Right lobe of liver (tissue), 6 donors: ENCODE results near the gene PEF1. TPM values are rescaled to one million over a fixed set of nuclear protein-coding genes. Genes with fewer than 3 reads are reported as not detected.

Experiments
- ATAC-seq, 4 donors: fragments of 200-7000 bp; cut with Tn5 transposase; one replicate each; pipeline ENCODE4 v1.9.1; 2020; ENCODE audit warnings: mild to moderate bottlenecking in 4 of 4, moderate library complexity in 4 of 4
- DNase-seq, 3 donors: peaks; one replicate each; pipeline ENCODE4 v3.0.0-alpha.2; 2020
- H3K27ac ChIP-seq, 3 donors: fragments of 200-600 bp; one replicate each; pipeline ENCODE4 v1.8.0; 2022
- H3K27me3 ChIP-seq, 2 donors: fragments of 200-600 bp; one replicate each; pipeline ENCODE4 v1.8.0; 2022
- H3K36me3 ChIP-seq, 4 donors: fragments of 200-600 bp; sonication (generic) in 1 of 4; one replicate each; pipeline versions ENCODE4 v1.5.1 to v1.8.0; 2017 to 2022; ENCODE audit warnings: control low read depth in 1 of 4
- H3K4me1 ChIP-seq, 4 donors: fragments of 200-600 bp; sonication (generic) in 1 of 4; one replicate each; pipeline versions ENCODE4 v1.5.1 to v1.8.0; 2017 to 2022; ENCODE audit warnings: control low read depth in 1 of 4
- H3K4me3 ChIP-seq, 3 donors: fragments of 200-600 bp; one replicate each; pipeline ENCODE4 v1.8.0; 2022
- H3K9me3 ChIP-seq, 4 donors: fragments of 200-600 bp; sonication (generic) in 1 of 4; one replicate each; pipeline versions ENCODE4 v1.5.1 to v1.8.0; 2017 to 2022; ENCODE audit warnings: control low read depth in 1 of 4
- POLR2A ChIP-seq: fragments of 450-650 bp; IDR thresholded peaks from one replicate; pipeline ENCODE4 v1.6.1; 2017; ENCODE audit warnings: antibody characterized with exemption, mild to moderate bottlenecking
- WGBS: methylation state at CpG from one replicate; pipeline ENCODE4 v1.1.6; 2018; ENCODE audit warnings: low coverage, low lambda C conversion rate; ENCODE audit not compliant: insufficient coverage; ENCODE audit errors: missing lambda C conversion rate; 5-methylcytosine and 5-hydroxymethylcytosine counted together
- intact Hi-C, 2 donors: fragments of 100-400 bp; cut with DNase I; formaldehyde crosslinking; loops; one replicate each; pipeline versions ENCODE4 v1.11.2 to v1.14.1; 2022
- total RNA-seq, 6 experiments: library from RNA; depleted of rRNA in 2 of 6; stranded (reverse); fragments of >200 nt in 2 of 6; fragmentation: NEBNext Ultra II Directional in 3 of 6; extraction: Animal tissue kit (Norgen Biotek cat#: 25700) in 3 of 6; gene quantifications; one replicate each; pipeline versions ENCODE4 v1.1.0 to v1.2.4, GENCODE V29; 2016 to 2023
- TF ChIP-seq, protein P1 (sequence below), 4 donors: fragments of 200-600 bp in 3 of 4; fragments of 450-650 bp in 1 of 4; IDR thresholded peaks; one replicate each; pipeline versions ENCODE4 v1.5.1 to v1.8.0; 2016 to 2022; ENCODE audit warnings: antibody characterized with exemption in 4 of 4, mild to moderate bottlenecking in 2 of 4
- donor health status: DM: no; HTN: yes; CAD: no.
- donor health status: DM: no; HTN: no; CAD: no.
- donor health status: DM: no; HTN: no; CAD: no.
- donor health status: DM: no; HTN: yes; CAD: no.
- donor health status: DM: no; HTN: yes; CAD: no.

PEF1 gene
- total RNA-seq, 6 experiments from 2014 or later = 23.9 to 47.5 (median 32.5) TPM

DNA sequence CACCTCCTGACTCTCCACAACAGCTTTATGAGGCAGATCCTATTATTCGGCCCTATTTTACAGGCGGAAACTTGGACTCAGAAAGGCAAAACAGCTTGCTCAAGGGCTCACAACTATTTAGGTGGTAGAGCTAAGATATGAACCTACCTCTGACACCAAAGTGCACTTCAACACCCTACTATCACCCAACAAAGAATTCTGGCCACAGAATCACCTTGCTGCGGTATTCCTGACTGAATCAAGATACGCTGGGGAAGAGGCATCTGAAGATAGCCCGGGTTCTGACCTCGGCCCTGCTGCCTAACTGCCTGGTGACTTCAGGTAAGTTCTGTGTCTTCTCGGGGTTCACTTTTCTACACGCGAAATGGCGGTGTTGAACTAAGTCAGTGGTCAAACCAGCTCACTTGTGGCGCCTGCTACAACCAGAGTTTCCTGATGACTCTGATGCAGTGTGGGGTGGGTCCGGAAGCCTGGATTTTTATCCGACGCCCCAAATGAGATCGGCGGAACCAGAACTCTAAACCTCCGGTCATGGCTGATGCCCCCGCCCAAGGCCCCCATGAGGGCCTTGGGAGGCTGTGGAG, 608 bp downstream of the PEF1 start:
- 3% methylated on average over 18 of the region's 18 CpGs for WGBS
- H3K9me3 ChIP-seq = no peaks in the 10 kb centered on the region
- H3K27me3 ChIP-seq = no peaks in the 10 kb centered on the region
- peak overlapping the region; percentile 93 to 94 (median 94) for H3K27ac ChIP-seq
- DNase-seq (no peak), ATAC-seq (peak in 1 of 4 donors; percentile 27)
- H3K36me3 ChIP-seq = no peaks in the 10 kb centered on the region
- peak overlapping the region; percentile 83 to 92 (median 91) for H3K4me3 ChIP-seq
- TF ChIP-seq, protein P1, sequence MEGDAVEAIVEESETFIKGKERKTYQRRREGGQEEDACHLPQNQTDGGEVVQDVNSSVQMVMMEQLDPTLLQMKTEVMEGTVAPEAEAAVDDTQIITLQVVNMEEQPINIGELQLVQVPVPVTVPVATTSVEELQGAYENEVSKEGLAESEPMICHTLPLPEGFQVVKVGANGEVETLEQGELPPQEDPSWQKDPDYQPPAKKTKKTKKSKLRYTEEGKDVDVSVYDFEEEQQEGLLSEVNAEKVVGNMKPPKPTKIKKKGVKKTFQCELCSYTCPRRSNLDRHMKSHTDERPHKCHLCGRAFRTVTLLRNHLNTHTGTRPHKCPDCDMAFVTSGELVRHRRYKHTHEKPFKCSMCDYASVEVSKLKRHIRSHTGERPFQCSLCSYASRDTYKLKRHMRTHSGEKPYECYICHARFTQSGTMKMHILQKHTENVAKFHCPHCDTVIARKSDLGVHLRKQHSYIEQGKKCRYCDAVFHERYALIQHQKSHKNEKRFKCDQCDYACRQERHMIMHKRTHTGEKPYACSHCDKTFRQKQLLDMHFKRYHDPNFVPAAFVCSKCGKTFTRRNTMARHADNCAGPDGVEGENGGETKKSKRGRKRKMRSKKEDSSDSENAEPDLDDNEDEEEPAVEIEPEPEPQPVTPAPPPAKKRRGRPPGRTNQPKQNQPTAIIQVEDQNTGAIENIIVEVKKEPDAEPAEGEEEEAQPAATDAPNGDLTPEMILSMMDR (IDR thresholded peaks at IDR 0.05) = no peak
- no peak for TF ChIP-seq POLR2A
- intact Hi-C loops = no loop called here
- H3K4me1 ChIP-seq = peaks cover 0 to 18% (median 0%) of the 10 kb centered on the region in 4 donors

DNA sequence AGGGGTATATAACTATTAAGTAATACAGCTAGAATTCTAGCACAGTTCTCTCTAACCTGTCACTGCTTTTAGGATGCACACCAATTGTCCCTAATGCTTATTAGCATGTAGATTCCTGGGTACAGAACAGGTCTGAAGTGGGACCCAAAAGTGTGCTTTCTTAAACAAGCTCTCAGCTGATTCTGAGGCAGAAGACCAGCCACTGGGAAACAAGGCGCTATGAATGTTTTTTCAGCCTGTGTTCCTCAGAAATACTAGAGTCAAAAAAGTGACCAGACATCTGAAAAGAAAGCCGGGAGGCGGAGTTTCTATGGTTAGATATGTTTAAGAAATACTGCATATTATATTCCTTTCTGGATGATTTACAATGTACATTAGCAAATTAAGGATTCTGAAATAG, 1.8 kb downstream of the PEF1 start:
- Histone ChIP-seq H3K4me1 (peaks cover 0 to 18% (median 0%) of the 10 kb centered on the region in 4 donors), H3K9me3 (no peaks in the 10 kb centered on the region), H3K27me3 (no peaks in the 10 kb centered on the region), H3K27ac (no peak overlapping the region), H3K4me3 (no peak overlapping the region), H3K36me3 (no peaks in the 10 kb centered on the region)
- ATAC-seq = no peak
- no peak for TF ChIP-seq POLR2A
- TF ChIP-seq, protein P1 (IDR thresholded peaks at IDR 0.05) = no peak
- WGBS = 96% methylated on average over 3 of the region's 3 CpGs
- no peak for DNase-seq
- intact Hi-C loops = no loop called here

DNA sequence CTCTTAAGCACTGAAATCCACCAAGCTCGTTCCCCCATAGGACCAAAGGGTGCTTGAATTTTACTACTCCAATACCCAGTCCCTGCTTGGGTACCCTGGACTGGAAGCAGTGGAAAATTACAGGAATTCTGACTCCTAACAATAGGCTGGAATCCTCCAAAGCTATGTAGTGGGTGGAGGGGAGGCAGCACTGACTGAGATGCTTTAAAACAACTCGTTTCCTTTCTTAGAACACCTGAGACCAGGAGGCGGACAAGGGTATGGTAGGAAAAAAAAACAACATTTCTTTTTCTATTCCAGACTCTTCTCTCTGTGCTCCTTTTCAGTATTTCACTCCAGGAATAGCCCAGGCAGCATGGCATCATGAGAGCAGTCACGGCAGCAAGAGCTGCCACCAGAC, 2.3 kb downstream of the PEF1 start:
- Histone ChIP-seq H3K4me3 (no peak overlapping the region), H3K36me3 (no peaks in the 10 kb centered on the region), H3K27ac (no peak overlapping the region), H3K27me3 (no peaks in the 10 kb centered on the region), H3K9me3 (no peaks in the 10 kb centered on the region), H3K4me1 (peaks cover 0 to 18% (median 0%) of the 10 kb centered on the region in 4 donors)
- TF ChIP-seq, protein P1 (IDR thresholded peaks at IDR 0.05) = no peak
- no peak for TF ChIP-seq POLR2A
- WGBS = 94% methylated on average over 3 of the region's 4 CpGs
- ATAC-seq (no peak), DNase-seq (no peak)
- intact Hi-C loops = no loop called here

DNA sequence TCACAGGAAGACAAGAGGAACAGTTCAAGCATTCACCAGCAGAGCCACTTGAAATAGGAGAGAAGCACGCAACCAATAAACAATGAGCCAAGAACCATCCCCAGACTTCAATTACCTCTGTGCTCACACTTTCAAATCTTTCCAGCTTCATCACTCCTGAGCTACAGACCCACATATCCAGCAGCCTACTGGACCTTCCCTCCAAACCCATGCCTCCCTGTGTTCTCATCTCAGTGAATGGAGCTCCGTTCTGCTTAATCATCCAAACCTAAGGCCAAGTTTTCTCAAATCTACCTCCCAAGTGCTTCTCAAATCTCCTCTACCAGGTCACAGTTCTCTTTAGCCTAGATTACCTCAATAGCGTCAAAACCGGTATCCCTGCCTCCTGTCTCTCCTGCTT, 3.7 kb downstream of the PEF1 start:
- DNase-seq = no peak
- ATAC-seq = no peak
- Histone ChIP-seq H3K4me3 (no peak overlapping the region), H3K27ac (no peak overlapping the region), H3K9me3 (no peaks in the 10 kb centered on the region), H3K27me3 (no peaks in the 10 kb centered on the region), H3K36me3 (no peaks in the 10 kb centered on the region), H3K4me1 (peaks cover 0 to 18% (median 0%) of the 10 kb centered on the region in 4 donors)
- intact Hi-C loops = no loop called here
- 91% methylated on average over 4 of the region's 4 CpGs for WGBS
- TF ChIP-seq POLR2A = no peak
- TF ChIP-seq, protein P1 (IDR thresholded peaks at IDR 0.05) = no peak

DNA sequence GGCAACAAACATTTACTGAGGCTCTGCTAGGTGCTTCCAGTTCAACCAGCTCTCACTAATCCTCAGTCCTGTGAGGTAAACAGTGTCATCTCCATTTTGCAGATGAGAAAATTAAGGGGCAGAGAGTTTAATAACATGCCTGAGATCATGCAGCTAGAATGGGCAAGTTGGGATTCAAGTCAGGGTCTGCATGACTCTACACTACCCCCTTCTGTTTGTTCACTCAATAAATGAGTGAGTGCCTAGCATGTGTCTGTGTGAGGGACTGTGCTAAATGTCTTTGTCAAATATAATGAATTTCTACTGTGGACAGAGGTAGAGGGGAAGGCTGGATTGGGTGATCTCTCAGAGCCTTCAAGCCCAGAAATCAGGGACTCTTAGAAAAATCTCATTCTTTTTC, 4.5 kb downstream of the PEF1 start:
- Histone ChIP-seq H3K4me3 (no peak overlapping the region), H3K4me1 (peaks cover 0 to 13% (median 0%) of the 10 kb centered on the region in 4 donors), H3K36me3 (peaks cover 0 to 3% (median 0%) of the 10 kb centered on the region in 4 donors), H3K9me3 (no peaks in the 10 kb centered on the region), H3K27me3 (no peaks in the 10 kb centered on the region), H3K27ac (no peak overlapping the region)
- intact Hi-C loops = no loop called here
- DNase-seq (no peak), ATAC-seq (no peak)
- TF ChIP-seq, protein P1 (IDR thresholded peaks at IDR 0.05) = no peak
- TF ChIP-seq POLR2A = no peak
